ENCODE measurements around the gene KRTAP5-7.

GRCh38 chr11:71525188-71525937 is 1.7 kb upstream of the KRTAP5-7 start:
- no peak for TF ChIP-seq CTCF (IDR thresholded peaks at IDR 0.05)
- no peak for TF ChIP-seq POLR2A (IDR thresholded peaks at IDR 0.05)

All from adrenal gland (tissue), 5 donors.